ENCODE measurements around the gene SST.

- TF ChIP-seq CTCF (conservative IDR thresholded peaks at IDR 0.05) (no peak), ZFX (IDR thresholded peaks at IDR 0.05) (no peak)
Observed at GRCh38 chr3:187713504-187713903, 43.3 kb upstream of the SST start.
